Left renal pelvis (tissue), 4 donors: ENCODE results near the gene ALOXE3. TPM values are rescaled to one million over a fixed set of nuclear protein-coding genes. Genes with fewer than 3 reads are reported as not detected.
A peak's percentile ranks its signal among the peaks of the same experiment; 100 is the strongest.
"Not testable (repeated sequence)": the region's sequence is repeated elsewhere in the genome, so short reads cannot be mapped to it uniquely, and the experiment has no call there.

Source experiments
- DNase-seq, 4 donors: peaks; one replicate each; pipeline ENCODE4 v3.0.0-alpha.2; 2013; ENCODE audit warnings: low read depth in 4 of 4, low spot score in 3 of 4
- polyA plus RNA-seq, 4 donors: library from polyadenylated mRNA; unstranded; fragments of 120-200 nt; gene quantifications; one replicate each; pipeline ENCODE4 v1.2.1, GENCODE V29; 2013; ENCODE audit not compliant: insufficient read length in 4 of 4

The ALOXE3 gene
- polyA plus RNA-seq, 4 donors, result 0.24 TPM; not detected in 3

- DNase-seq, result peak in 1 of 4 donors; percentile 9
Observed at GRCh38 chr17:8123695-8124349, 5.5 kb upstream of the ALOXE3 start, which contains the start of gene HES7. TSS of gene HES7 (minus strand) at chr17:8124106. CDS start at chr17:8124084, 22 bp downstream.

GRCh38 chr17:8122924-8123694 is 4.8 kb upstream of the ALOXE3 start:
- DNase-seq, result peak in 1 of 4 donors; percentile 6

DNA sequence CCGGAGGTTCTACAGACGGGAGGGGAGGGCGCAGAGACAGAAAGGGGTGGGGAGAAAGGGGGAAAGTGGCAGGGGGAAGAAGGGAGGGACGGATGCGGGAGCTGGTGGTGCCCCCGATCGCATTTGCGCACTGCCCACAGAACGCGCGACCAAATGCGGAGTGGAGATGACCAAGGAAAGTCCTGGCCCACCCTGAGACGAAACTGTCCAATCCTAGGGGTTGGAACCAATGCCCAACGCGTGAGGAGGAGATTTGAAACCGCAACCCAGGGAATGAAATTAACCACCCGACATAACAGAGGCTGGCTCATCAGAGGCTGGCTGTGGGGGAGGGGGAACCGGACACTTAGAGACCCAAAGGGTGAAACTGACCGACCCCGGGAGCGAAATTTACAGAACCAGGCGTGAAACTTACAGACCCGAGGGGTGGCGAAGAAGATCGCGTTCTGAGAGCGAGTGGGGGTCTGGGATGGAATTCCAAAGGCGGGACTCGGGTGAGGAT is 4.2 kb upstream of the ALOXE3 start:
- DNase-seq, result peak in 1 of 4 donors; percentile 9

- DNase-seq, result peak in 1 of 4 donors; percentile 6
Observed at GRCh38 chr17:8121681-8122421, 3.5 kb upstream of the ALOXE3 start.

GRCh38 chr17:8121407-8121680 is 3.0 kb upstream of the ALOXE3 start:
- DNase-seq, result no peak

GRCh38 chr17:8120520-8121406 is 2.4 kb upstream of the ALOXE3 start:
- DNase-seq, result peak in 1 of 4 donors; percentile 11

GRCh38 chr17:8119581-8120519 is 1.5 kb upstream of the ALOXE3 start:
- DNase-seq, result peak in 3 of 4 donors; percentile 83 to 91 (median 90)

- DNase-seq, result peak in 1 of 4 donors; percentile 79
Observed at GRCh38 chr17:8118769-8119580, 661 bp upstream of the ALOXE3 start.

DNA sequence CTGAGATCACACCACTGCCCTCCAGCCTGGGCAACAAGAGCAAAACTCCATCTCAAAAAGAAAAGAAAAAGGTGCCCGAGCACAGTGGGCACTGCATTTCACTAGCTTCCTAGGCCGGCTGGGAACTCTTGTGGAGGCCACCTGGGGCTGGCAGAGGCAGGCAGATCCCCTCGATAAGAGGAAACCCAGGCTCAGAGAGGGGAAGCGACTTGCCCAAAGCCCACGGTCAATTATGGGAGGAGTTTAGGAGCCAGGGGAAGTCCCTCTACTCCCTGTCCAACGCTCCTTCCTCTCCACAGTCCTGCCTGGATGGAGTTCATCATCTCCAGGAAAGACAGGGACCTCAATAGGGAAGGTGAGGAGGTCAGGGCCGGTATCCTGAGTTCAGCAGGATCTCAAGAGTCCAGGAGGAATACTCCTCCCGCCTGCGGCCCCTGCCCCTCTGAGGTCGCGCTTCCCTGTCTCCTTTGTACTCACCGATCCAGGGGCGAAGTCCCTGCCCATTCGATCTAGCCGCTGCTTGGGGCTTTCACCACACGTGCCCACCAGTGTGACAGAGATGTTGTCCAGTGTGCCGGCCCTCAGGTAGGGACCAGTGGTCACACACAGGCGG is 841 bp downstream of the ALOXE3 start:
- no peak for DNase-seq

DNA sequence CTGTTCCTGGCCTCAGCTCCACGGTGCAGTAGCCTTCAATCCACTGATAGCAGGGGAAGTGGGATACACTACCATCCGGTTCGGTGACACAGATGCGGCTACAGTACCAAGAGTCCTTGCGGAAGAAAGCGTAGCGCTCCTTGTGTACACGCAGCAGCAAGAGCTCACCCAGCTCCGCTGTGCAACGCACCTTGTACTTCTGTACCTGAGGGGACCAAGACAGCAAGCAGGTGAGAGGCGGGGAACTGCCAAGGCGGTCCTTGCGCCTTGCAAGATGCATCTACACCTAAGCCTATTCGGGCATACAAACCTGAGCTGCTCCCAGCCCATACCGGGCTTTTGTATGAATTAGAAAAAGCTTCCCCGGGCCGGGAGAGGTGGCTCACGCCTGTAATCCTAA is 1.5 kb downstream of the ALOXE3 start:
- DNase-seq, result no peak

DNA sequence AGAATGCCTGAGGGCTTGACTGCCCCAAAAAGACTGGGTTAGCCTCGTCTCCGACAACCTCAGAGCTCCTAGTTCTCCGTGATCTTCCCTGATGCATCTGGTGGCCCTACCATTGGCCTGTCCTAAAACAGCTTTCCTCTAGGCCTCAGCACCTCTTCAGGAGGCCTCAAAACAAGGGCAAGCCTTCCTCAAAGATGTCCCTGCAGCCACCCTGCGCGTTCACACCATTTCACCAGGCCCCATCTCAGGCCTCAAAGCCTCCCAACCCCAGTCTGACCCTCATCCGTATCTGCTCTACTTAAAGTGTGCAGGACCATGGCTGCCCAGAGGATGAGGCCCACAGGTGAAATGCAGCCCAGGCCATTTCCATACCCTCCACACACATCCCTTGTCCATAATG is 7.4 kb downstream of the ALOXE3 start:
- no peak for DNase-seq

DNA sequence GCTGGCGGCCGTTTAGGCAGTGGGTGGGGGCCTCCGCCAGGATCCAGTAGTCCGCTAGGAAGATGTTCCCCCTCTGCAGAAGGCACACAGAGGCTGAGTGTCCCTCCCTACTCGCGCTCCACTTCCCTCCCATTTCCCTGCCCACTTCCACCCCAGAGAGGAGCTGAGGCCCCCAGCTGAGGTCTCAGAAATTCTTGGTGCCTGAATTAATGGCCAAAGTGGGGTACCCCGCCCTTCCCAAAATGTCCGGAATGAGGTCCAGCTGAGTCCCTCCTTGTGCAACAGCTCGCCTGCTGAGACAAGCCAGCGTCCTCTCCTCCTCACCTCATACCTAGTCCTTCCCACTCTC is 7.9 kb downstream of the ALOXE3 start:
- no peak for DNase-seq

GRCh38 chr17:8109661-8110455 is 8.5 kb downstream of the ALOXE3 start:
- peak in 1 of 4 donors; percentile 27 for DNase-seq

DNA sequence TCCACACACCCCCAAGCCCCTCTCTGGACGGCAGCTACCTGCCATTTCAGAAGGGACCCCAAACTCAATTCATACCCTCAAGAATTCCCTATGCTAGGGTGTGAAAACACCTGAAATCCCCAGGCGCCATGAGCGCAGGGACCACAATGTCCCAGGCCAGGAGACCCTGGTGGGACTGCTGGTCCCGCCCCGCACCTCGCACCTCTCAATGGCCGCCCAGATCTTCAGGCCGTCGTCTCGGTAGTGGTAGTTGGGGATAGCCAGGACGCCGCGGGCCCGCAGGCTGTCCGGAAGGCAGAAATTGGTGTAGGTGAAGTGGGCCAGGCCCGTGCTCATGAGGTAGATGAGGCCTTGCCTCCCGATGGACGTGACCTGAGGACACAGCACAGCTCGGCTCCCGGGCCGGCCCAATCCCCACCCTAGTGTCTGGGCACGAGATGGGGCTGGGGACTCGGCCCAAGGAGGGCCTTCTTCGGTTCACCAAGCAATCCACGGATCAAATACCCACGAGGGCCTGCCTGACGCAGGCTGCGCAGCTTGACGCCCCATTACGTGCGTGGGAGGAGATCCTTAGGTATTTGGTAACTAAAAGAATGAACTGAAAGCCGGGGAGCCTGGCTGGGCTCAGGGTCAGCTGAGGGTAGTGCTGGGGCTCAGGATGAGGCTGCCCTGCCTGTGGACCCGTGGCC is 9.2 kb downstream of the ALOXE3 start:
- peak in 1 of 4 donors; percentile 6 for DNase-seq

GRCh38 chr17:8106980-8107379 is 11.3 kb downstream of the ALOXE3 start:
- not testable (repeated sequence) for DNase-seq

- DNase-seq, result no peak
Observed at GRCh38 chr17:8105957-8106398, 12.3 kb downstream of the ALOXE3 start.

GRCh38 chr17:8104911-8105310 is 13.4 kb downstream of the ALOXE3 start:
- no peak for DNase-seq
